MM.1S (cell line): ENCODE data around the gene FNIP2.

ENCODE experiments used
- CTCF ChIP-seq: fragments of 300-600 bp; sonication (generic); IDR thresholded peaks from 2 replicates; pipeline ENCODE4 v1.5.1; 2016; ENCODE audit warnings: antibody characterized with exemption, low read length, mixed read lengths
- EZH2phosphoT487 ChIP-seq: fragments of 300-600 bp; sonication (generic); IDR thresholded peaks from 2 replicates; pipeline ENCODE4 v1.6.1; 2018; ENCODE audit warnings: antibody characterized with exemption, low read length

- no peak for TF ChIP-seq CTCF
- no peak for TF ChIP-seq EZH2phosphoT487
Measured at GRCh38 chr4:158836828-158837449, 68.1 kb downstream of the FNIP2 start.
